IPS-11a (cell line): ENCODE measurements around the gene CCR5AS.
"Not testable (repeated sequence)": the region's sequence is repeated elsewhere in the genome, so short reads cannot be mapped to it uniquely, and the experiment has no call there.

Source experiments
- H3K4me3 ChIP-seq: one replicate; pipeline ENCODE4 v1.5.1; 2013; ENCODE audit warnings: low read depth, low read length, control low read depth

Gene CCR5AS

DNA sequence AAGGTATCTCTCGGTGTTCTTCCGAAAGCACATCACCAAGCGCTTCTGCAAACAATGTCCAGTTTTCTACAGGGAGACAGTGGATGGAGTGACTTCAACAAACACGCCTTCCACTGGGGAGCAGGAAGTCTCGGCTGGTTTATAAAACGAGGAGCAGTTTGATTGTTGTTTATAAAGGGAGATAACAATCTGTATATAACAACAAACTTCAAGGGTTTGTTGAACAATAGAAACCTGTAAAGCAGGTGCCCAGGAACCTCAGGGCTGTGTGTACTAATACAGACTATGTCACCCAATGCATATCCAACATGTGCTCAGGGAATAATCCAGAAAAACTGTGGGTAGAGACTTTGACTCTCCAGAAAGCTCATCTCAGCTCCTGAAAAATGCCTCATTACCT is 48.4 kb downstream of the CCR5AS start:
- H3K4me3 ChIP-seq, result no peak overlapping the region

DNA sequence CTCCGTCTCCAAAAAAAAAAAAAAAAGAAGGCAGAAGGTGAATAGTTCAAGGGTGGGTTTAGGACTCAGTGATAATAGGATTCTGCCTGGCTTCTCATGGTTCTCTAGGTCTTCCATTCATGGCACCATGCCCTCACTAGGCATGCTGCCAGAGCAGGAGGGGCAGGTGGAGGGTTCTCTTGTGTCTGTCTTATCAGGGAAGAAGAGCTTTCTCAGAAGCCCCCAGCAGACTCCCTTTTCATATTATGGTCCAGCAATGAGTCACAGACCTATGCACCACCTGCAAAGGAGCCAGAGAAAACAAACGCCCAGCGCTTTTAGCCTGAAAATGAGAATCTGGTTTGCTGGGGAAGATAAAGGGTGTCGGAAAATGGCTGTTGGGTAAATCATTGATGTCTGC is 50.0 kb downstream of the CCR5AS start:
- H3K4me3 ChIP-seq, result no peak overlapping the region

DNA sequence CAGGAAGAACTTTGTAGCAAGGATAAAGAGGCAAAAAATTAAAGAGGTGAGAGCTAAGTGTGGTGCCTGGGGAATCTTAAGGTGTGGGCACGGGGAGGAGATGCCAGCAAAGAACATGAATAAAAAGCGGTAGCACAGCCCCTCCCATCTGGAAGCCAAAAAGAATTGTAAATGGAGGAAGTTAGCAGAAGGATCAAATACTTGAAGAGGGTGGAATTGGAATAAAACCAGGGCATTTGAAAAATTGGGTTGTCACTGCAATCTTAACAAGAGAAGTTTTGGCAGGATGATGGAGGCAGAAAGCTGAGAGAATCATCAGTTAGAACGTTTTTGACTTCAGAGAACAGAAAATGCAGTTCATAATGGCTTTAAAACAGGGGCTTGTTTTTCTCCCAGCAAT is 50.6 kb downstream of the CCR5AS start:
- H3K4me3 ChIP-seq, result no peak overlapping the region

GRCh38 chr3:46354984-46355383 is 51.9 kb downstream of the CCR5AS start:
- H3K4me3 ChIP-seq, result no peak overlapping the region

DNA sequence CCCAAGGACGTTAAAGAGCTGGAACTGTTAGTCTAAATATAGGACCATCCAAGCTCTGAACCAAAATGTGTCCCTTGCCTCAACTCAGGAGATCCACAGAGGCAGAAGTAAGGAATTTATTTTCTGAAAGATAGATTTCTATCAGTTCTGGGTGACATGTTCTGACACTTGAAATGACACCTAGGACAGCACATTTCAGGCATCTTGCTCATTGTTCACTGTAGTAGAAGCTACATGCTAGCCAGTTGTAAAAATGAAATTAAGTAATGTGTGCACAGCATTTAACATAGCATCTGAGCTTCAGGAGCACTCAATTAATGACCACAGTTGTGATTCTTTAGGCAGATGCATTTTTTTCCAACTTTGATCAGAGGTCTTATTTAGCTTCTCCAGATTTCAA is 52.4 kb downstream of the CCR5AS start:
- H3K4me3 ChIP-seq, result no peak overlapping the region

DNA sequence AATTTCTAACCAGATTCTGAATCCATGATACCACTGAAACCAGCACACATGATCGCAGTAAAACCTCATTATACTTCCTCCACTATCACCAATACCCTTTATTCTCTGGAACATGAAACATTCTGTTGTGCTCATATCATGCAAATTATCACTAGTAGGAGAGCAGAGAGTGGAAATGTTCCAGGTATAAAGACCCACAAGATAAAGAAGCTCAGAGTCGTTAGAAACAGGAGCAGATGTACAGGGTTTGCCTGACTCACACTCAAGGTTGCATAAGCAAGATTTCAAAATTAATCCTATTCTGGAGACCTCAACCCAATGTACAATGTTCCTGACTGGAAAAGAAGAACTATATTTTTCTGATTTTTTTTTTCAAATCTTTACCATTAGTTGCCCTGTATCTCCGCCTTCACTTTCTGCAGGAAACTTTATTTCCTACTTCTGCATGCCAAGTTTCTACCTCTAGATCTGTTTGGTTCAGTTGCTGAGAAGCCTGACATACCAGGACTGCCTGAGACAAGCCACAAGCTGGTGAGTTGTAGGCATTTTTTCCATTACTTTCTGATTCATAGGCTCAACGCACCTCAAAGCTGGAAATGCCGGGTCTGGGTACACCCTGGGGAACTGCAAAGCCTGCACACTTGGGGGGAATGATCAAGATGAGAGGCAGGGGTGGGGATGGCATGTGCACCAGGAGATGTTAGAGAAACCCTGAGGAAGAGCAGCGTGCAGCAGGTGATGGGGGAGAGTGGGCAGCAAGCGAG is 53.0 kb downstream of the CCR5AS start, which contains the start of gene CCR2:
TSS of gene CCR2 (plus strand) at position 465 of the 764 bp plus-strand sequence. CDS start 3,417 bp downstream, outside the sequence.
- no peak within 1 kb of the TSS for H3K4me3 ChIP-seq

DNA sequence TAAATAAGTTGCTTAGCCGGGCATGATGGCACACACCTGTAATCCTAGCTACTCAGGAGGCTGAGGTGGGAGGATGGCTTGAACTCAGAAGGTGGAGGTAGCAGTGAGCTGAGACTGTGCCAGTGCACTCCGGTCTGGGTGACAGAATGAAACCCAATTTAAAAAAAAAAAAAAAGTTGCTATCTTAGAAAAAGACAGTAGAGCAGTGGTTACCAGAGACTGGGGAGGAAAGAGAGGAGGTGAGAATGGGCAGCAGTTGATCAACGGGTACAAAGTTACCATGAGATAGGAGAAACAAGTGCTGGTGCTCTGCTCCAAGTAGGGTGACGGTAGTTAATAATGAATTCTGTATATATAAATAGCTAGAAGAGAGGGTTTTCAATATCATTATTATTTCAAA is 53.8 kb downstream of the CCR5AS start:
- no peak overlapping the region for H3K4me3 ChIP-seq

DNA sequence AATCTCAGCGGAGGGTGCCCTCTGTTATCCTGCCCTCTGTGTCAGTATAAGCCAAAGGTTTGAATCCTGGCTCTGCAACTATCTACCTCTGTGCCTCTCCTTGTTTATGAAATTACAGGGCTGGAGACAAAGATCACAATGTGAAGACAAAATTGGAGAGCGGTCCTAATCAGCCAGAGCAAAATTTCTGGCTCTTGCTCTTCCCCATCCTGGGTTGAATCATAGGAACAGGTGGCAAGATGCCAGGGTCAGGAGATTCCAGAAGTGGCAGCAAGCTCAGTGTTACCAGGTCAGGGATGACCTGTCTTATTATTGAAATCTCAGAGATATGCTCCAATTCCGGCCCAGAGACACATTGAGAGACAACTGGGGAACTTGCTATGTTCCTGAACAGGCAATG is 55.2 kb downstream of the CCR5AS start:
- H3K4me3 ChIP-seq, result no peak overlapping the region

DNA sequence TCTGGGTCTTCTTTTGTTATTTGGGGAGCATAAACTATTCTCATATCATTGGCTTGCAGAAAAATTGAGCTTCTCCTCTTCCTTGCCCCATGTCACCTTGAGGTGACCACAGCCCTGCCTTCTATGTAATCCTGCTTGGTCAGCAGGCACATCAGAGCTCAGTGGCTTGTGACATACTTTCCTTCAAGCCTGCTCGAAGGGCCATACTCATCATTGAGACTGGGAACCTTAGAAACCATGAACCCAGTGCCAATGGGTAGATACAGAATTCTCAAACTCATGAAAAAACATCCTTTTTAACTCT is 56.7 kb downstream of the CCR5AS start:
- no peak overlapping the region for H3K4me3 ChIP-seq

GRCh38 chr3:46349484-46350261 is 57.2 kb downstream of the CCR5AS start:
- no peak overlapping the region for H3K4me3 ChIP-seq

DNA sequence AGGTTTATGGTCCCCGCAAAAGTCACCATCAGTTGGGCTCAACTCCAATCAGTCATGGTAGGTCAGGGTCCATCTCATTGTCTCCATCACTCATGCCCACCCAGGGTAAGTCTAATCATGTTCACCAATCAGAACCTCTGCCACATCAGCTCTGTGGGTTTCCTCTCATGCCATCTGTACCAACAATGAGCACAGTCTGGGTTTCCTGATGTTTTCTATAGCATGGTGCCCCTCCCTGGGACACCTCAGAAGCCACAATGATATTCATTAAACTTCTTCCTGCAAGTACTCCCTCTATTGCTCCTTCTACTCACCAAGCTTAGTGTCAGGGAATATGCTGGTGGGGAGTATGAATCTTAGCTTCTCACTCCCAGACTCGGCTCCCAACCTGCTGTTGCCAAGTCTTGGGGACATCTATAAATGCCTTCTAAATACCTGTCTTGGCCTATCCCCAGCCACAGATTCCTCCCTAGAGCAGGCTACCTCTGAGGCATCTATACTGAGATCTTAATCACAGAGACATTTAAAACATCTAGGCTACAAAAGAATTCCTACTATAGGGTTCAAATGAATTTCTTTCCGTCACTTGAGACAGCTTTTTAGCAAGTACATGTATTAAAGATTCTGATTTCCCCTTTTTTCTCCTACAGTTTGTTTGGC is 57.9 kb downstream of the CCR5AS start:
- H3K4me3 ChIP-seq, result no peak overlapping the region

GRCh38 chr3:46344476-46344875 is 62.4 kb downstream of the CCR5AS start:
- H3K4me3 ChIP-seq, result no peak overlapping the region

DNA sequence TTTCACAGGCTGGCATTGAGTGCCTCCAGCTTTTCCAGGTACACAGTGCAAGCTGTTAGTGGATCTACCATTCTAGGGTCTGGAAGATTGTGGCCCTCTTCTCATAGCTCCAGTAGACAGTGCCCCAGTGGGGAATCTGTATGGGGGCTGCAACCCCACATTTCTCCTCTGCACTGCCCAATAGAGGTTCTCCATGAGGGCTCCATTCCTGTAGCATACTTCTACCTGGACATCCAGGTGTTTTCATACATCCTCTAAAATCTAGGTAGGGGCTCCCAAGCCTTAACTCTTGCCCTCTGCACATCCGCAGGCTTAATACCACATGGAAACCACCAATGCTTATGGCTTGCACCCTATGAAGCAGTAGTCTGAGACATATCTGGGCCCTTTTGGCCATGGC is 68.0 kb downstream of the CCR5AS start:
- no peak overlapping the region for H3K4me3 ChIP-seq

- no peak overlapping the region for H3K4me3 ChIP-seq
These were observed 69.0 kb downstream of the CCR5AS start for GRCh38 chr3:46337911-46338310.

DNA sequence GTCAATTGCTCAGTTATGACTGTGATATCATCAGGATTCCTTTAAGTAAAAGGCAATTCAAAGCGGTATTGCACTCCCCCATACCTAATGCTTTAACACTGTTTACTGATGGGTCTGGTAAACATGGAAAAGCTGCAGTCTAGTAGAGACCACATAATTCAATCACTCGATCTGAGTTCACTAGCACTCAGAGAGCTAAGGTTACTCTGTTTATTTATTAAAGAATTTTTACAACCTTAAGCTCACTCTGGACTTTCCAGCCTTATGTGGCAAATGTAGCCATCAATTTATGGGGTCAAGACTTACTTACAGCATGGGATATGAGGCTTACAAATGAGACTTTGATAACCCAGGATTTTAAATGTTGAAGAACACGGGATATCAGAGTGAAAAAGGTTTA is 71.3 kb downstream of the CCR5AS start:
- no peak overlapping the region for H3K4me3 ChIP-seq

DNA sequence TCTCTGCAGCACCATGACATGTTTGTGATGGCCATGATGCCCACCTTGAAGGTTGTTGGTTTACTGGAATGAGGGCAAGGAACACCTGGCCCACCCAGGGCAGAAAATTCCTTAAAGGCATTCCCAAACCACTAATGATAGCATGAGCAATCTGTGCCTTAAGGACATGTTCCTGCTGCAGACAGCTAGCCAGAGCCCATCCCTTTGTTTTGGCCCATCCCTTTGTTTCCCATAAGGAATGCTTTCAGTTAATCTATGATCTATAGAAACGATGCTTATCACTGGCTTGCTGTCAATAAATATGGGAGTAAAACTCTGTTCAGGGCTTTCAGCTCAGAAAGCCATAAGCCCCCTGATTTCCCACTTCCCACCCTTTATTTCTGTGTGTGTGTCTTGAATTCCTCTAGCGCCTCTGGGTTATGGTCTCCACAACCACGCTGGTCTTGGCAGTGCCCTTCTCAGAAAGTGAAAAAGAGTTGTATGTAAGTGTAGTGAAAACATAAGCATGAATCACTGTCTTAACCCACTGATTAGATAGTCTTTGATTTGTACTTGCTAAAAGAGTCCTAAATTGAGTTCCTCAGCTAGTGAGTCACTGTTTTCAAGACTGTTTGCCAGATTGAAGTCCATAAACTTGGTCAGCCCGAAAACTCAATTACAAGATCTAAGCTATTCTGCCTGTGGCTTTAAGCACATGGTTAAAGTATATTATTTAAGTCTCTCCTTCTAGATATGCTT is 72.0 kb downstream of the CCR5AS start:
- no peak overlapping the region for H3K4me3 ChIP-seq

GRCh38 chr3:46330676-46331075 is 76.2 kb downstream of the CCR5AS start:
- H3K4me3 ChIP-seq, result not testable (repeated sequence)

DNA sequence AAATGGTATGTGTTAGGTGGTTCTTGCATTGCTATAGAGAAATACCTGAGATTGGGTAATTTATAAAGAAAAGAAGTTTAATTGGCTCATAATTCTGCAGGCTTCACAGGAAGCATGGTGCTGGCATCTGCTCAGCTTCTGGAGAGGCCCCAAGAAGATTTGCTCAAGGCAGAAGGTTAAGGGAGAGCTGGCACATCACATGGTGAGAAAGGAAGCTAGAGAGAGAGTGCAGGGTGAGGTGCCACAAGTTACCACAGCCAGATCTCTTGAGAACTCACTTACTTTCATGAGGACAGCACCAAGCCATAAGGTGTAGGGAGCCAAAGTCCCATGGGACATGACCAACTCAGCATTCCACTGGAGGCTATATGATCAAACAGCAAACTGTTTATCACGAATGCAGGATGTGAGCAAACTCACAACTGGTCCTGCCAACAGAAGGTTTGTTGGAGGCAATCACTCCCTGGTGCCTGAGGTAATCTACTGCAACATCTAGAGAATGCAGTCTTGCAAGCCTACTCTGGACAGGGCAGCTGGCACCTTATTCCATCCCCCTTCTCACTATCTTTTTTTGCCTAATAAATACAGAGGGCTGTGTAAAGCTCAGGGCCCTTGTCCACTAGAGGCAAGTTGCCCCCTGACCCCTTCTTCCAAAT is 81.1 kb downstream of the CCR5AS start:
- no peak overlapping the region for H3K4me3 ChIP-seq

GRCh38 chr3:46324036-46324435 is 82.8 kb downstream of the CCR5AS start:
- no peak overlapping the region for H3K4me3 ChIP-seq

- H3K4me3 ChIP-seq, result no peak overlapping the region
These were observed 85.3 kb downstream of the CCR5AS start for GRCh38 chr3:46321461-46322104.
